Measurements from ENCODE around the gene PIF1.
A peak's percentile ranks its signal among the peaks of the same experiment; 100 is the strongest.
"Not testable (repeated sequence)": the region's sequence is repeated elsewhere in the genome, so short reads cannot be mapped to it uniquely, and the experiment has no call there.

Gene PIF1

GRCh38 chr15:64847876-64848716 lies 22.6 kb upstream of the PIF1 start:
- no peak for DNase-seq (ENCODE audit: low read depth)

GRCh38 chr15:64847448-64847847 lies 22.0 kb upstream of the PIF1 start:
- no peak for DNase-seq (ENCODE audit: low read depth)

- no peak for DNase-seq (ENCODE audit: low read depth)
These were observed 21.6 kb upstream of the PIF1 start for GRCh38 chr15:64847016-64847415.

GRCh38 chr15:64845831-64846595 lies 20.6 kb upstream of the PIF1 start:
- DNase-seq (ENCODE audit: low read depth), result no peak

GRCh38 chr15:64845183-64845611 lies 19.8 kb upstream of the PIF1 start:
- DNase-seq (ENCODE audit: low read depth), result peak; percentile 54

GRCh38 chr15:64844576-64845145 lies 19.2 kb upstream of the PIF1 start:
- peak; percentile 25 for DNase-seq (ENCODE audit: low read depth)

GRCh38 chr15:64843991-64844390 lies 18.5 kb upstream of the PIF1 start:
- no peak for DNase-seq (ENCODE audit: low read depth)

GRCh38 chr15:64842986-64843561 lies 17.6 kb upstream of the PIF1 start:
- DNase-seq (ENCODE audit: low read depth), result peak; percentile 72

- DNase-seq (ENCODE audit: low read depth), result peak; percentile 53
These were observed 16.9 kb upstream of the PIF1 start for GRCh38 chr15:64842096-64842939.

- DNase-seq (ENCODE audit: low read depth), result peak; percentile 97
These were observed 16.1 kb upstream of the PIF1 start, which contains the start of gene PLEKHO2 for GRCh38 chr15:64841344-64842095. PLEKHO2 (plus strand) TSS chr15:64841915; CDS start chr15:64842017, 102 bp downstream.

GRCh38 chr15:64841060-64841343 lies 15.6 kb upstream of the PIF1 start:
- no peak for DNase-seq (ENCODE audit: low read depth)

- no peak for DNase-seq (ENCODE audit: low read depth)
These were observed 12.1 kb upstream of the PIF1 start for GRCh38 chr15:64837502-64837901.

GRCh38 chr15:64836023-64836536 lies 10.6 kb upstream of the PIF1 start:
- DNase-seq (ENCODE audit: low read depth), result no peak

- no peak for DNase-seq (ENCODE audit: low read depth)
These were observed 8.2 kb upstream of the PIF1 start for GRCh38 chr15:64833690-64834089.

- DNase-seq (ENCODE audit: low read depth), result peak; percentile 46
These were observed 3.5 kb upstream of the PIF1 start for GRCh38 chr15:64828985-64829384.

GRCh38 chr15:64824929-64825430 lies 467 bp downstream of the PIF1 start:
- no peak for DNase-seq (ENCODE audit: low read depth)

GRCh38 chr15:64816452-64816851 lies 9.0 kb downstream of the PIF1 start:
- DNase-seq (ENCODE audit: low read depth), result no peak

GRCh38 chr15:64814965-64815364 lies 10.5 kb downstream of the PIF1 start:
- DNase-seq (ENCODE audit: low read depth), result not testable (repeated sequence)

GRCh38 chr15:64814283-64814682 lies 11.2 kb downstream of the PIF1 start:
- not testable (repeated sequence) for DNase-seq (ENCODE audit: low read depth)

GRCh38 chr15:64813075-64813474 lies 12.4 kb downstream of the PIF1 start:
- DNase-seq (ENCODE audit: low read depth), result peak; percentile 42

Data from EH (cell line).